Measurements from ENCODE around the gene ADNP. TPM values are rescaled to one million over a fixed set of nuclear protein-coding genes. Genes with fewer than 3 reads are reported as not detected.

The ADNP gene
- total RNA-seq, 1 experiment from 2014 or later = 143 TPM

- no peak overlapping the region for H3K27ac ChIP-seq (ENCODE audit: insufficient read length, low read depth, low read length)
These were observed 45.5 kb downstream of the ADNP start for GRCh38 chr20:50885781-50886180.

More at GRCh38 chr20:50885781-50886180, 45.5 kb downstream of the ADNP start:
- no peak for DNase-seq
- no peaks in the 10 kb centered on the region for H3K9me3 ChIP-seq (ENCODE audit: control insufficient read depth, low read depth, low read length)
- 0 out of 7 replicates have a peak overlapping the region, but pooled peaks of 2 of the 3 experiments have one; percentile 44 to 51 for H3K27ac Mint-ChIP-seq
- H2AFZ ChIP-seq (ENCODE audit: low read length) = no peak overlapping the region
- H3K79me1 ChIP-seq (ENCODE audit: insufficient read depth, low read depth, low read length, poor library complexity, severe bottlenecking) = no peaks in the 10 kb centered on the region
- H4K5ac ChIP-seq (ENCODE audit: insufficient read length, low read depth, low read length) = no peak overlapping the region
- H4K91ac ChIP-seq (ENCODE audit: insufficient read length, low read depth, low read length) = no peak overlapping the region
- H3K4me2 ChIP-seq (ENCODE audit: insufficient read depth, insufficient read length, low read length) = no peak overlapping the region
- no peak overlapping the region for H3T11ph ChIP-seq (ENCODE audit: low read length)
- peaks cover 12 to 27% (median 22%) of the 10 kb centered on the region in 3 experiments; a peak in 6 of 7 replicates for H3K36me3 Mint-ChIP-seq (ENCODE audit: insufficient read depth in 1 of 3, low read depth in 3 of 3)
- no peak overlapping the region for H3K4me3 Mint-ChIP-seq
- H3K14ac ChIP-seq (ENCODE audit: insufficient read depth, low read length) = no peak overlapping the region; the same call in 1 of the 2 replicates
- no peak overlapping the region for H3K4ac ChIP-seq (ENCODE audit: low read depth, low read length)
- no peak overlapping the region for H3K23ac ChIP-seq (ENCODE audit: insufficient read length, low read depth, low read length)
- no peaks in the 10 kb centered on the region for H3K23me2 ChIP-seq (ENCODE audit: insufficient read length, low read depth, low read length, poor library complexity, severe bottlenecking)
- no peak overlapping the region for H2BK15ac ChIP-seq (ENCODE audit: low read depth, low read length)
- H3K18ac ChIP-seq (ENCODE audit: insufficient read length, low read depth, low read length) = no peak overlapping the region
- no peaks in the 10 kb centered on the region for H3K79me2 ChIP-seq (ENCODE audit: insufficient read depth, low read length)
- H3K9me3 Mint-ChIP-seq = no peaks in the 10 kb centered on the region
- TF ChIP-seq CTCF (conservative IDR thresholded peaks at IDR 0.05) = no peak
- no peak overlapping the region for H2BK20ac ChIP-seq (ENCODE audit: low read depth, low read length, poor library complexity, severe bottlenecking)
- no peaks in the 10 kb centered on the region for H3K27me3 Mint-ChIP-seq (ENCODE audit: low read depth)
- no peak overlapping the region for H2BK120ac ChIP-seq (ENCODE audit: low read depth, low read length, poor library complexity, severe bottlenecking)
- no peak overlapping the region for H2AK5ac ChIP-seq (ENCODE audit: insufficient read length, low read length)
- no peak overlapping the region for H2BK12ac ChIP-seq (ENCODE audit: insufficient read length, low read depth, low read length)
- no peak overlapping the region for H4K8ac ChIP-seq (replicated peaks; ENCODE audit: insufficient read length, low read depth, low read length)
- H3K27me3 ChIP-seq (ENCODE audit: insufficient read depth, low read length) = no peaks in the 10 kb centered on the region
- H3K4me1 Mint-ChIP-seq = peaks cover 8 to 10% of the 10 kb centered on the region in 2 experiments
- no peak overlapping the region for H2BK5ac ChIP-seq (ENCODE audit: insufficient read length, low read length)
- WGBS (ENCODE audit: extremely low coverage, insufficient read length, low lambda C conversion rate) = no CpG with 5 or more reads among the region's 5 CpGs
- H3K9ac ChIP-seq (ENCODE audit: extremely low read depth, insufficient read length, low read length) = no peak overlapping the region
- H4K20me1 ChIP-seq (ENCODE audit: control insufficient read depth, insufficient read depth, insufficient read length) = peaks cover 4% of the 10 kb centered on the region
- no peak overlapping the region for H3K56ac ChIP-seq (ENCODE audit: insufficient read length, low read depth, low read length)
- no peaks in the 10 kb centered on the region for H3K4me1 ChIP-seq (ENCODE audit: insufficient read depth, low read length)
